ENCODE measurements around the gene VPS16.

- TF ChIP-seq CTCF (optimal IDR thresholded peaks at IDR 0.05 in 1 of 3, IDR thresholded peaks at IDR 0.05 in 1 of 3, conservative IDR thresholded peaks at IDR 0.05 in 1 of 3; ENCODE audit: extremely low read depth in 1 of 3, insufficient read depth in 2 of 3, low read length in 3 of 3) (no peak), EZH2 (IDR thresholded peaks at IDR 0.05; ENCODE audit: low read length) (no peak)
These were observed 13.9 kb upstream of the VPS16 start for GRCh38 chr20:2826655-2827054.

All from keratinocyte (primary cell).